SHP77 (cell line): ENCODE data around the gene LRMDA.
A peak's percentile ranks its signal among the peaks of the same experiment; 100 is the strongest.
"Not testable (repeated sequence)": the region's sequence is repeated elsewhere in the genome, so short reads cannot be mapped to it uniquely, and the experiment has no call there.

Experiments used
- DNase-seq, 2 experiments: peaks; one replicate each; lab custom pipeline; 2025; lab: John Stamatoyannopoulos, UW

LRMDA gene

GRCh38 chr10:76045174-76045573 is 613.8 kb downstream of the LRMDA start:
- no peak for DNase-seq

DNA sequence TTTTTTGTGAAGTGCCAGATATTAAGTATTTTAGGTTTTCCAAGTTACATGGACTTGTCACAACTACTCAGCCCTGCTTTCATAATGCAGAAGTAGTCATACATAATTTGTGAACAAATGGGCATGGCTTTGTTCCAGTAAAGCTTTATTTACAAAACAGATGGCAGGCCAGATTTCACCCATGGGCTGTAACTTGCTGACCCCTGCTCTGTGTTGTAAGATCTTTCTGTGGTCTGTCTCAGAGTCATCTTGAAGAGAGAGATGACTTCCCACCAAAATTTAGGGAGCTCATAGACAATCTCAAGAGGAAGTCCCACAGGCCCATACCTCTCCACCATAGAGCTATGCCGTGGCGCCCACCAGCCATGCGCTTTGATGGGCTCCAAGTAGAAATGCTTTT is 616.1 kb downstream of the LRMDA start:
- no peak for DNase-seq

GRCh38 chr10:76049581-76050290 is 618.3 kb downstream of the LRMDA start:
- DNase-seq = no peak

DNA sequence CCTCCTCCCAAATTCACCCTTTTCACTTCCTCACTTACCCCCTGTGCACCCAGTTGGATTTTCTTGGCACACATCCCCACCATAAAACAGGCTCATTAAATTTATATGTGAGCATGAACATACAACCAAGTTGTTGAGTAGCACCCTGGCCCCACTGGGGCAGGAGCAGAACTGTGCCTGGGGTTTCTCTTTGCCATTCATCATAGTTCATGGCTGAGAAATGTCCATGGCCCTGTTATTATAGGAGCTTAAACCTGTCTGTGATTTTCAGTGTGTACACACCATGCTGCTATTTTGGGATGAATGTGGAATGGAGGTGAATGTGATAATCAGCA is 618.8 kb downstream of the LRMDA start:
- DNase-seq = no peak

GRCh38 chr10:76051007-76051936 is 619.8 kb downstream of the LRMDA start:
- peak; percentile 36 to 44 for DNase-seq

DNA sequence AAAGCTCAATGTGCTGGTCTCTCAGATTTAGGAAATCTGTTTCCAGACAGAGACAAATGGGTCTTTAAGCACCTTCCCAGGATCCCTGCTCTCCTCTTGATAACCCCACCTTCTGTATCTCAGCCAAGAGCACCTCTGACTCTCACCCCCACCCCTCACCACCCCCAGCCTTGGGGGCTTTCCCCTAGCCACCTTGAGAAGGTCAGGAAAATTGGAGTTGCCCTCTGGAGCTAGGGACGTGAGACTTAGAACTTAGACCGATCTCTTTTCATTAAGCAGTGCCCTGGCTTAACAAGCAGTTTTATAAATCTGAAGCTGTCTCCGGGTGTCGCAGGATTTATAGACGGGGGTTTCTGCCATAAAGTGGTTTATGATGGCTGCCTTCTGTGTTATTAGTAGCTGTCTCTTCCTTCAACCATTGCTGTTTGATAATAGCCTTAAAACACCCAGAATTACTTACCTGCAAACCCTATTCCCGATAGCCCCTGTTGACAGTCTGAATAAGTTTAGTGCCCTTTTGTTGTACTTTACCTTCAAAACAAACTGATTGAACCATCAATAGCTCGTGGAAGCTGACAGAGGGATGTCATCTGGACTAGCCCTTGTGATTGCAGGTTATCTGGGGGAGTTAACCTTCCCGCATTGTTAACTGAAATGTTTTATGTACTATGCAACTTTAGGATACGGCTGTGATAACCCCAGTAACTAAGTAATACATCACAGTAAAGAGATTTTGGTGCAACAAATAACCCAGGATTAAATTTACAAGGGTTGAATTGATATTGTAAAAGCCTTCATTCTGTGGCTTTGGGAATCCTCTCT is 621.5 kb downstream of the LRMDA start:
- DNase-seq = no peak

GRCh38 chr10:76055466-76055865 is 624.0 kb downstream of the LRMDA start:
- no peak for DNase-seq

- no peak for DNase-seq
These were observed 624.5 kb downstream of the LRMDA start for GRCh38 chr10:76055963-76056362.

GRCh38 chr10:76060993-76061392 is 629.6 kb downstream of the LRMDA start:
- not testable (repeated sequence) for DNase-seq

DNA sequence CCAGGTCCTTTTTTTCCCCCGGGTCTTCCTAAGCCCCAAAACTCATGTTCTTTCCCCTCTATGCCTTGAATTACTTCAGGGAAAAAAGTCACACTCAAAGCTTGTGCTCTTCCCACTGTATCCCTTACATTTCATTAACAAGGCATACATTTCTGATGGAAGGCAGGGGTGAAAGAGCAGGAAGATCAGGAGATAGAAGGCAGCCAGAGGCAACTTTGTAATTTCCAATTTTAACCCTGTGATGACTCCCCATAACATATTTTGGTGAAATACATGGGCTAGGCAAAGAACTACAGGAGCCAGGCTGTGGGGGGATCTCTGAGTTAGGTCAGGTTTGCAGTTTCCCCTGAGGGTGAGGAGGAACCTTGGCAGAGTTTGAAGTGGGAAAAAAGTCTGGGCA is 635.0 kb downstream of the LRMDA start:
- no peak for DNase-seq

DNA sequence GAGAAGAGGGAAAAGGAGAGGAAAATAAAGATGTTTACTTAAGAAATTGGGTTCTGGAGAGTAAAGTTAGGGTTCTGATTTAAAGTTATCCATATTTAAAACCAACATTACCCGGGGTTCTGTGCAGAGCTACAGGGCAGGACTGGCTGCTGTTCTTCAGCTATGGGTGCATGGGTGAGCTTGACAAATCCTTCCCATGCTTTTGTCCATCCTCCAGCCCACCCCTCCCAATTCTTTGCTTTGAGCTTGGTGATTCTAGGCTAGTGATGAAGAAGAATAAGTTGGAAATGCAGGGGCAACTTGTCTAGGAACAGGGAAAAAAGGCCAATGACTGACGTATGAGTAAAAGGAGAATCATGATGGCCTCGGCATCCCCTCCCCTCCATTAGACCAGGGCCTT is 636.0 kb downstream of the LRMDA start:
- DNase-seq = no peak

GRCh38 chr10:76068856-76069255 is 637.4 kb downstream of the LRMDA start:
- no peak for DNase-seq

DNA sequence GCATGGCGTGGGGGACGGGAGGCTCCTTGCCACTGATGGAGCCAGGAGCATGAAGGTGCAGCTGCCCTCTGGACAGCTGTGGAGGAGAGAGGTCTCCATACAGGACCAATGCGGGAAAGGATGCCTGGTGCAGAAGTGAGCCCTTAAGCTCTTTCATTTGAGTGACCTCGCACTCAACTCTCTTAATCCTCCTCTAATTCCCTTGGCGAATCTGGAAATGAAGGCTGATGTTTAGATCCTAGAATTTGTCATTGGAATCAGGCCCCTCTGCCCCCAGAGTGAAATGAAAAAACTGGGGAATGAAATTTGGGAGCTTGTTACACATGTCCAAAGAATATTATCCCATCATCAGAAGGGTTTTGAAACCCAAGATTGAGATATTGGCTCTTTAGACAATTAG is 639.5 kb downstream of the LRMDA start:
- DNase-seq = no peak

- DNase-seq = no peak
These were observed 640.4 kb downstream of the LRMDA start for GRCh38 chr10:76071653-76072365.

DNA sequence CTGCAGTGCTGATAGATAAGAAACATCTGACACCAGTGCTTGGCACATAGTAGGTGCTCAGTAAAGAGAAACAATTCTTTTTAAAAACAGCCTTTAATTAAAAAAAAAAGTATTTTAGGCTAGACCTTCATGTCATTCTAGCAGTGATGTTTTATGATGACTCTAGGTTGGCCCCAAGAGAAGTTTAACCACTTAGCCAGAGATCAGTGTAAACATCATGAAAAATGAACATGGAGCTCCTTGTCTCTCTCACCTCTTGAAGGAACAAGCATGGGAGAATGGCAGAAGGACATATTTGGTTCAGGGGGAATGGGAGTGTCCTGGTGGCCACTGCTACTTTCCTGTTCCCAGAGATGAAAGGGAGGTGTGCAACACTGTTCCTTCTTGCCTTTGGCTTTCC is 641.0 kb downstream of the LRMDA start:
- DNase-seq = no peak

GRCh38 chr10:76073524-76073923 is 642.1 kb downstream of the LRMDA start:
- no peak for DNase-seq

GRCh38 chr10:76074659-76075058 is 643.2 kb downstream of the LRMDA start:
- no peak for DNase-seq

- no peak for DNase-seq
These were observed 649.0 kb downstream of the LRMDA start for GRCh38 chr10:76080451-76080850.

- DNase-seq = no peak
These were observed 649.6 kb downstream of the LRMDA start for GRCh38 chr10:76080991-76081390.

- DNase-seq = no peak
These were observed 650.8 kb downstream of the LRMDA start for GRCh38 chr10:76082232-76082631.

GRCh38 chr10:76082956-76083355 is 651.5 kb downstream of the LRMDA start:
- DNase-seq = no peak
